Thoracic aorta (tissue), 2 donors: ENCODE measurements around the gene AHDC1. TPM values are rescaled to one million over a fixed set of nuclear protein-coding genes. Genes with fewer than 3 reads are reported as not detected.

Source experiments
- ATAC-seq: fragments of 150-250 bp; one replicate; pipeline ENCODE4 v1.8.0; 2017; ENCODE audit warnings: low read depth; ENCODE audit not compliant: insufficient number of reproducible peaks, low FRiP score
- DNase-seq: peaks from one replicate; pipeline ENCODE4 v3.0.0-alpha.2; 2020; ENCODE audit warnings: low spot score
- H3K27ac ChIP-seq, 2 donors: fragments of 200-600 bp; sonication (generic); 1 replicate in 1 of 2; 2 replicates in 1 of 2; pipeline ENCODE4 v1.5.1; 2016; ENCODE audit warnings: mild to moderate bottlenecking in 2 of 2, moderate library complexity in 2 of 2
- H3K27me3 ChIP-seq: fragments of 200-600 bp; sonication (generic); replicated peaks from 2 replicates; pipeline ENCODE4 v1.6.0; 2016; ENCODE audit warnings: mild to moderate bottlenecking; ENCODE audit not compliant: insufficient read depth
- H3K36me3 ChIP-seq: fragments of 200-600 bp; sonication (generic); one replicate; pipeline ENCODE4 v1.5.1; 2016
- H3K4me1 ChIP-seq, 2 donors: fragments of 200-600 bp; sonication (generic); 1 replicate in 1 of 2; 2 replicates in 1 of 2; pipeline versions ENCODE4 v1.5.1 to v1.6.0; 2016; ENCODE audit warnings: low read depth in 2 of 2, mild to moderate bottlenecking in 1 of 2; ENCODE audit not compliant: control insufficient read depth in 1 of 2
- H3K4me3 ChIP-seq: fragments of 200-600 bp; sonication (generic); 2 replicates; pipeline ENCODE4 v1.5.1; 2016; ENCODE audit warnings: mild to moderate bottlenecking
- H3K9me3 ChIP-seq: fragments of 200-600 bp; sonication (generic); 2 replicates; pipeline ENCODE4 v1.5.1; 2016
- total RNA-seq, 2 donors: library from RNA; depleted of rRNA; stranded (reverse); fragments of >200 nt; gene quantifications; one replicate each; pipeline versions ENCODE4 v1.1.0 to v1.2.3, GENCODE V29; 2016
- TF ChIP-seq, protein P1 (sequence below): fragments of 200-600 bp; sonication (generic); IDR thresholded peaks from one replicate; pipeline ENCODE4 v1.5.1; 2019; ENCODE audit warnings: antibody characterized with exemption

Gene AHDC1
- total RNA-seq, 2 donors from 2014 or later = 38.3 to 55.4 TPM

DNA sequence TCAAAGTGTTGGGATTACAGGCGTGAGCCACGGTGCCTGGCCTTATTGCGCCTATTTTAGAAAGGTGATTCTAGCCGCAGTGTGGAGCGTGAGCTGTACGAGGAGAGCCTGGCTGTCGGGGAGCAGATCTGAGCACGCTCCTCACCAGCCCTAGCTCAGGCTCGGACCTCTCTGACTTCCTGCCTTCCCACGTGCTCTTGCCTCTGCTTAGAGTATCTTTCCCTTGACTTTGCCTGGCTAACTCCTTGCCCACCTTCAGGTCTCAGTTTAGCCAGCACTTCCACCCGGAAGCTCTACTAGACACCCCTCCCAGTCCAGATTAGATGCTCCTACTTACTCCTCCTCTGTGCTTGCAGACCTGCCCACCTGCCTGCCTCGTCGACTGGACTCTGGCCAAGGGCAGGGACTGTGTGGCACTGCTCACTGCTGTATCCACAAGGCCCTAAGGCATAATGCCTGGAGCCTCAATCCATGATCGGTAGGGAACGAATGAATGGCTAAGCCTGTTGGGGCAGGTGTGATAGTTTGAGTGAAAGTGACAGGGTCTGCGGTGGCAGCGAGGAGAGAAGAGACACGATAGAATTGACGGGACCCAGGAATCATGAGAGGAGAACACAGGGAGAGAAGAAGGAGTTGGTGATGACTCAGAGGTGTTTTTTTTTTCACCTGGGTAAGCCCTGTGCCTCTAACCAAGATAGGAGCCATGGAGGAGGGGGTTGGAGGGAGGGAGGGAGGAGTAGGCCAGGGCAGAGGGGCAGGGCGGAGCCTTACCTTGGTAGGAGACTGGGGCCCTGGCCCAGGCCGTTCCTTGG, 85.8 kb downstream of the AHDC1 start:
- Histone ChIP-seq H3K4me1 (peaks cover 22 to 43% of the 10 kb centered on the region in 2 donors), H3K36me3 (no peaks in the 10 kb centered on the region), H3K9me3 (no peaks in the 10 kb centered on the region), H3K27me3 (no peaks in the 10 kb centered on the region), H3K27ac (no peak overlapping the region), H3K4me3 (no peak overlapping the region)
- no peak for DNase-seq
- ATAC-seq = no peak
- TF ChIP-seq, protein P1, sequence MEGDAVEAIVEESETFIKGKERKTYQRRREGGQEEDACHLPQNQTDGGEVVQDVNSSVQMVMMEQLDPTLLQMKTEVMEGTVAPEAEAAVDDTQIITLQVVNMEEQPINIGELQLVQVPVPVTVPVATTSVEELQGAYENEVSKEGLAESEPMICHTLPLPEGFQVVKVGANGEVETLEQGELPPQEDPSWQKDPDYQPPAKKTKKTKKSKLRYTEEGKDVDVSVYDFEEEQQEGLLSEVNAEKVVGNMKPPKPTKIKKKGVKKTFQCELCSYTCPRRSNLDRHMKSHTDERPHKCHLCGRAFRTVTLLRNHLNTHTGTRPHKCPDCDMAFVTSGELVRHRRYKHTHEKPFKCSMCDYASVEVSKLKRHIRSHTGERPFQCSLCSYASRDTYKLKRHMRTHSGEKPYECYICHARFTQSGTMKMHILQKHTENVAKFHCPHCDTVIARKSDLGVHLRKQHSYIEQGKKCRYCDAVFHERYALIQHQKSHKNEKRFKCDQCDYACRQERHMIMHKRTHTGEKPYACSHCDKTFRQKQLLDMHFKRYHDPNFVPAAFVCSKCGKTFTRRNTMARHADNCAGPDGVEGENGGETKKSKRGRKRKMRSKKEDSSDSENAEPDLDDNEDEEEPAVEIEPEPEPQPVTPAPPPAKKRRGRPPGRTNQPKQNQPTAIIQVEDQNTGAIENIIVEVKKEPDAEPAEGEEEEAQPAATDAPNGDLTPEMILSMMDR = no peak

DNA sequence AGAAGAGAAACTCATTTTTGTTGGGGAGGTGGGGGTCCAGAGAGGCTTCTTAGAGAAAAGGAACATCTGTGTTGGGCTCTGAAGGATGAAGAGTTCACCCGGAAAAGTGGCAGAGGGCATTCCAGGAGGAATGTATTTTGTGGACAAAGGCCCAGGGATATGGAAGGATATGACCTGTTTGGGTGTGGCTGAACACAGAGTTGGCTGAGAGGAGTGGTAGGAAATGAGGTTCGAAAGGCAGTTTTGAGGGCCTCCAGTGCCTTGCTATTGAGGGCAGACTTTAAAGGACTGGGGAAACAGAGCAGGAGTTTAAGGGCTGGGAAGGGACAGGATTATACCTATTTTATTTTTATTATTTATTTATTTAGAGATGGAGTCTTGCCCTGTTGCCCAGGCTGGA, 86.6 kb downstream of the AHDC1 start:
- Histone ChIP-seq H3K27me3 (no peaks in the 10 kb centered on the region), H3K4me3 (no peak overlapping the region), H3K4me1 (peaks cover 14 to 35% of the 10 kb centered on the region in 2 donors), H3K27ac (no peak overlapping the region), H3K36me3 (no peaks in the 10 kb centered on the region), H3K9me3 (no peaks in the 10 kb centered on the region)
- no peak for ATAC-seq
- no peak for DNase-seq
- TF ChIP-seq, protein P1 = no peak

DNA sequence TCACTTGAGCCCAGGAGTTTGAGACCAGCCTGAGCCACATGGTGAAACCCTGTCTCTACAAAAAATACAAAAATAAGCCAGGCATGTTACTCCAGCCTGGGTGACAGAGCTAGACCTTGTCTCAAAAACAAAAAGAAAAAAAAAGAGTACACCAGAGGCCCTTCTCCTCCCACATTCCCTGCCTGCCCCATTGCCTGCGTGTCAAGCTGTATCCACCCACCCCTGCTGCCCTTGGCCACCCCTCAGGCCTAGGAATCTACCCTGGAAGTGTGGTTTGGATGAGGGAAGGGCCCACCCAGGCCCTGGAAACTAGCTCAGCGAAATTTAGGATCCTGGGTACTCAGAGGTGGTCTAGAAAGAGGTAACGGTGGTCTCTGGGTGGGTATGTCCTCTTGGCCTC, 88.3 kb downstream of the AHDC1 start:
- ATAC-seq (no peak), DNase-seq (no peak)
- TF ChIP-seq, protein P1 = no peak
- Histone ChIP-seq H3K27me3 (no peaks in the 10 kb centered on the region), H3K4me1 (peaks cover 3 to 18% of the 10 kb centered on the region in 2 donors), H3K27ac (no peak overlapping the region), H3K36me3 (no peaks in the 10 kb centered on the region), H3K4me3 (no peak overlapping the region), H3K9me3 (no peaks in the 10 kb centered on the region)

DNA sequence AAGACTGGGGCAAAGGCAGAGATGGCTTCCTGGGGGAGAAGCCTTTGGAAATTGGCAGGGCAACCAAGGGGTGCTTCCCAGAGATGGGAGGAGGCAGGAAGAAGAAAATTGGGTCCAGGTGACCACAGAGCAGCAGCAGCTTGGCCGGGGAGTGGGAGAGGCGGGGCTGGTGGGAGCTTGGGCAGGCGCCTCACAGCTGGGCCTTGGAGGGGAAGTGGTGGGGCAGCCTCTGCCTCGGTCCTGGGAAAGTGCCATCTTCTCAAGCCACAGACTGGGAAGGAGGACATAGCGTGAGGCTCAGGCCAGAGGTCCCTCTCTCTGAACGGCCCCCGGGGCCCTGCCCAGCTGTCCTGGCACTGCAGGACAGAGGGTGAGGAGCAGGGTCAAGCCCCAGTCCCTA, 90.0 kb downstream of the AHDC1 start:
- H3K4me3 ChIP-seq = no peak overlapping the region
- no peak for DNase-seq
- H3K36me3 ChIP-seq = no peaks in the 10 kb centered on the region
- no peaks in the 10 kb centered on the region for H3K9me3 ChIP-seq
- ATAC-seq = no peak
- H3K27ac ChIP-seq = no peak overlapping the region
- peaks cover 0 to 5% of the 10 kb centered on the region in 2 donors for H3K4me1 ChIP-seq
- TF ChIP-seq, protein P1 = no peak
- no peaks in the 10 kb centered on the region for H3K27me3 ChIP-seq

DNA sequence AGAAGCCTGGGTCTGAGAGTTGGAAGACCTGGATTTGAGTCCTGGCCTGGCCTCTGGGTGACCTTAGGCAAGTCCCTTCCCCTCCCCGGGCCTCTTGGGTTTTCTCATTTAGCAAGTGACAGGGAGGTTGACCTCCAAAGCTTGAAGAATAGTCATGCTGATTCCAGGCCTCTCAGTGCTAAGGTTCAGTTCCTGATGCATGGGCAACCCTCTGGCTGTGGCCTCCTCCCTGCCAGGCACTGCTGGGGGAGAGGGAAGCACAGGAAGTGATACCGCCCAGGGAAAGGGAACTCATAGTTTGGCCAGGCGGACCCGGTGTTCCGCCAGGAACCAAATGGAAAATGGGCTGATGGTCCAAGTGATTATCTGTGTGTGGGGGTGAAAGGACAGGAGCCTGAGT, 90.4 kb downstream of the AHDC1 start:
- Histone ChIP-seq H3K27ac (no peak overlapping the region), H3K4me1 (peaks cover 0 to 5% of the 10 kb centered on the region in 2 donors), H3K27me3 (no peaks in the 10 kb centered on the region), H3K9me3 (no peaks in the 10 kb centered on the region), H3K4me3 (no peak overlapping the region), H3K36me3 (no peaks in the 10 kb centered on the region)
- TF ChIP-seq, protein P1 = no peak
- ATAC-seq = no peak
- no peak for DNase-seq
